Panc1 (cell line): ENCODE data around the gene KCNH5. TPM values are rescaled to one million over a fixed set of nuclear protein-coding genes. Genes with fewer than 3 reads are reported as not detected.

Experiments used
- ATAC-seq: fragments of 200-7000 bp; cut with Tn5 transposase; 2 replicates; pipeline ENCODE4 v1.9.1; 2020; ENCODE audit warnings: mild to moderate bottlenecking, moderate library complexity
- BruUV-seq: library from RNA; stranded (reverse); fragments of 400-500 nt; replicated peaks from 2 replicates; lab custom pipeline; 2021; lab: Mats Ljungman, UMichigan
- CTCF ChIA-PET: fragments of 300-600 bp; sonication (Branson Sonifier 250); formaldehyde crosslinking; loops from one replicate; lab custom pipeline; 2022; ENCODE audit warnings: antibody characterized with exemption; lab: Charles Lee
- POLR2A ChIA-PET: fragments of 300-600 bp; sonication (Branson Sonifier 250); formaldehyde crosslinking; loops from one replicate; lab custom pipeline; 2022; ENCODE audit warnings: antibody characterized with exemption; lab: Charles Lee
- DNase-seq: peaks from one replicate; pipeline ENCODE4 v3.0.0-alpha.2; 2010; ENCODE audit warnings: low read depth, low spot score
- H3K27ac ChIP-seq: 2 replicates; pipeline ENCODE4 v1.5.1; 2011; ENCODE audit warnings: mild to moderate bottlenecking, low read length, inconsistent platforms
- H3K27me3 ChIP-seq: fragments of 200-500 bp; sonication (Bioruptor generic); 2 replicates; pipeline ENCODE4 v1.6.0; 2014; ENCODE audit warnings: low read length, inconsistent platforms; ENCODE audit not compliant: control insufficient read depth, insufficient read depth
- H3K36me3 ChIP-seq: fragments of 200-500 bp; sonication (Bioruptor generic); 2 replicates; pipeline ENCODE4 v1.5.1; 2014; ENCODE audit warnings: inconsistent platforms, mild to moderate bottlenecking, low read length, moderate library complexity; ENCODE audit not compliant: control insufficient read depth, insufficient read depth
- H3K4me1 ChIP-seq: 2 replicates; pipeline ENCODE4 v1.5.1; 2011; ENCODE audit warnings: inconsistent platforms, mild to moderate bottlenecking, low read length, moderate library complexity; ENCODE audit not compliant: control insufficient read depth, insufficient read depth
- H3K4me3 ChIP-seq, 2 experiments: 2 replicates each; pipeline ENCODE4 v1.5.1; 2011 to 2012; ENCODE audit warnings: low read depth in 2 of 2, low read length in 2 of 2, mild to moderate bottlenecking in 2 of 2, inconsistent platforms in 1 of 2, moderate library complexity in 1 of 2
- H3K9me3 ChIP-seq: fragments of 200-500 bp; sonication (Bioruptor generic); 2 replicates; pipeline ENCODE4 v1.5.1; 2014; ENCODE audit warnings: low read depth, mild to moderate bottlenecking, inconsistent platforms, low read length, moderate library complexity; ENCODE audit not compliant: control insufficient read depth, insufficient read depth
- POLR2AphosphoS5 ChIP-seq: IDR thresholded peaks from 2 replicates; pipeline ENCODE4 v1.6.1; 2012; ENCODE audit warnings: mild to moderate bottlenecking, low read depth, low read length, moderate library complexity
- SIN3A ChIP-seq: IDR thresholded peaks from 2 replicates; pipeline ENCODE4 v1.6.1; 2012; ENCODE audit warnings: low read depth, mild to moderate bottlenecking, low read length, moderate library complexity, borderline replicate concordance; ENCODE audit not compliant: insufficient read depth
- TCF7L2 ChIP-seq: IDR thresholded peaks from 2 replicates; pipeline ENCODE4 v1.6.1; 2011; ENCODE audit warnings: mild to moderate bottlenecking, low read depth, low read length, inconsistent platforms
- in situ Hi-C: cut with HindIII; loops from 2 replicates; pipeline ENCODE4 v1.10.0; 2016; ENCODE audit warnings: low sequenced_read_pairs, low pct_unique_long_range_greater_than_20kb
- intact Hi-C: fragments of 100-400 bp; cut with micrococcal nuclease; formaldehyde crosslinking; loops from one replicate; pipeline ENCODE4 v1.10.0; 2022; ENCODE audit not compliant: unreplicated experiment
- total RNA-seq: library from RNA; stranded (reverse); gene quantifications from one replicate; pipeline ENCODE4 v1.2.1, GENCODE V29; 2021; ENCODE audit not compliant: unreplicated experiment
- TF ChIP-seq, protein P1 (sequence below), 2 experiments: IDR thresholded peaks; 2 replicates each; pipeline ENCODE4 v1.6.1; 2011 to 2012; ENCODE audit warnings: low read depth in 2 of 2, control low read depth in 1 of 2, low read length in 1 of 2, mild to moderate bottlenecking in 1 of 2, moderate library complexity in 1 of 2; ENCODE audit not compliant: insufficient read depth in 1 of 2
- TF ChIP-seq, protein P2 (sequence below): fragments of 450-650 bp; IDR thresholded peaks from 2 replicates; pipeline ENCODE4 v1.5.1; 2017; ENCODE audit warnings: mild to moderate bottlenecking

Gene KCNH5
- total RNA-seq, 1 experiment from 2014 or later: not detected

DNA sequence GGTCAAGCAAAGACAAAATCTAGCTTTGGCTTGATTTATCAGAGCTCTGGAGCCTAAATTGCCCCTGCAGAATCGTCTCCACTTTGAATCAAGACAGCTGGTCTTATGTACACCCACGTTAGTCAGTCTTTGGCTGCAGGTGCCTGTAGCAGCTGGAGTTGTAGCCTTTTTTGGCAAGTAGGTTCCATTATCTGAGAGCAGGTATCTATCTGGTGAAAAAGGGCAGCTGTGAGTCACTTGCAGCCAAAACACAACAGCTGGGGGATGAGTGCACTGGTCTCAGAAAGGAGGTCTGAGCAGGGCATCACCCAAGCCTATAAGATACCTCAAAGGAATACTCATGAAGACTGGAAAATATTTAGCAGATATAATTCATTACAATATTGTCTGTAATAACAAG lies 43.6 kb upstream of the KCNH5 start:
- TF ChIP-seq, protein P1, sequence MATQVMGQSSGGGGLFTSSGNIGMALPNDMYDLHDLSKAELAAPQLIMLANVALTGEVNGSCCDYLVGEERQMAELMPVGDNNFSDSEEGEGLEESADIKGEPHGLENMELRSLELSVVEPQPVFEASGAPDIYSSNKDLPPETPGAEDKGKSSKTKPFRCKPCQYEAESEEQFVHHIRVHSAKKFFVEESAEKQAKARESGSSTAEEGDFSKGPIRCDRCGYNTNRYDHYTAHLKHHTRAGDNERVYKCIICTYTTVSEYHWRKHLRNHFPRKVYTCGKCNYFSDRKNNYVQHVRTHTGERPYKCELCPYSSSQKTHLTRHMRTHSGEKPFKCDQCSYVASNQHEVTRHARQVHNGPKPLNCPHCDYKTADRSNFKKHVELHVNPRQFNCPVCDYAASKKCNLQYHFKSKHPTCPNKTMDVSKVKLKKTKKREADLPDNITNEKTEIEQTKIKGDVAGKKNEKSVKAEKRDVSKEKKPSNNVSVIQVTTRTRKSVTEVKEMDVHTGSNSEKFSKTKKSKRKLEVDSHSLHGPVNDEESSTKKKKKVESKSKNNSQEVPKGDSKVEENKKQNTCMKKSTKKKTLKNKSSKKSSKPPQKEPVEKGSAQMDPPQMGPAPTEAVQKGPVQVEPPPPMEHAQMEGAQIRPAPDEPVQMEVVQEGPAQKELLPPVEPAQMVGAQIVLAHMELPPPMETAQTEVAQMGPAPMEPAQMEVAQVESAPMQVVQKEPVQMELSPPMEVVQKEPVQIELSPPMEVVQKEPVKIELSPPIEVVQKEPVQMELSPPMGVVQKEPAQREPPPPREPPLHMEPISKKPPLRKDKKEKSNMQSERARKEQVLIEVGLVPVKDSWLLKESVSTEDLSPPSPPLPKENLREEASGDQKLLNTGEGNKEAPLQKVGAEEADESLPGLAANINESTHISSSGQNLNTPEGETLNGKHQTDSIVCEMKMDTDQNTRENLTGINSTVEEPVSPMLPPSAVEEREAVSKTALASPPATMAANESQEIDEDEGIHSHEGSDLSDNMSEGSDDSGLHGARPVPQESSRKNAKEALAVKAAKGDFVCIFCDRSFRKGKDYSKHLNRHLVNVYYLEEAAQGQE (IDR thresholded peaks at IDR 0.05; ENCODE audit: insufficient read depth in 1 of 2, low read depth in 2 of 2, low read length in 1 of 2): no peak
- TF ChIP-seq, protein P2, sequence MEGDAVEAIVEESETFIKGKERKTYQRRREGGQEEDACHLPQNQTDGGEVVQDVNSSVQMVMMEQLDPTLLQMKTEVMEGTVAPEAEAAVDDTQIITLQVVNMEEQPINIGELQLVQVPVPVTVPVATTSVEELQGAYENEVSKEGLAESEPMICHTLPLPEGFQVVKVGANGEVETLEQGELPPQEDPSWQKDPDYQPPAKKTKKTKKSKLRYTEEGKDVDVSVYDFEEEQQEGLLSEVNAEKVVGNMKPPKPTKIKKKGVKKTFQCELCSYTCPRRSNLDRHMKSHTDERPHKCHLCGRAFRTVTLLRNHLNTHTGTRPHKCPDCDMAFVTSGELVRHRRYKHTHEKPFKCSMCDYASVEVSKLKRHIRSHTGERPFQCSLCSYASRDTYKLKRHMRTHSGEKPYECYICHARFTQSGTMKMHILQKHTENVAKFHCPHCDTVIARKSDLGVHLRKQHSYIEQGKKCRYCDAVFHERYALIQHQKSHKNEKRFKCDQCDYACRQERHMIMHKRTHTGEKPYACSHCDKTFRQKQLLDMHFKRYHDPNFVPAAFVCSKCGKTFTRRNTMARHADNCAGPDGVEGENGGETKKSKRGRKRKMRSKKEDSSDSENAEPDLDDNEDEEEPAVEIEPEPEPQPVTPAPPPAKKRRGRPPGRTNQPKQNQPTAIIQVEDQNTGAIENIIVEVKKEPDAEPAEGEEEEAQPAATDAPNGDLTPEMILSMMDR: no peak
- TF ChIP-seq TCF7L2 (no peak), POLR2AphosphoS5 (no peak), SIN3A (no peak)
- ChIA-PET CTCF (no interaction called here), POLR2A (interaction anchor here (0.7 kb wide), 1 partner anchor 929 kb away, joined by 5 read pairs; no protein-coding TSS in a partner anchor)
- H3K4me3 ChIP-seq: no peak overlapping the region
- in situ Hi-C loops: no loop called here
- H3K4me1 ChIP-seq: no peaks in the 10 kb centered on the region
- no TSS peak for BruUV-seq
- ATAC-seq: no peak
- no peaks in the 10 kb centered on the region for H3K27me3 ChIP-seq
- no peak overlapping the region for H3K27ac ChIP-seq
- intact Hi-C loops: no loop called here
- DNase-seq: no peak
- H3K9me3 ChIP-seq: no peaks in the 10 kb centered on the region
- H3K36me3 ChIP-seq: no peaks in the 10 kb centered on the region

DNA sequence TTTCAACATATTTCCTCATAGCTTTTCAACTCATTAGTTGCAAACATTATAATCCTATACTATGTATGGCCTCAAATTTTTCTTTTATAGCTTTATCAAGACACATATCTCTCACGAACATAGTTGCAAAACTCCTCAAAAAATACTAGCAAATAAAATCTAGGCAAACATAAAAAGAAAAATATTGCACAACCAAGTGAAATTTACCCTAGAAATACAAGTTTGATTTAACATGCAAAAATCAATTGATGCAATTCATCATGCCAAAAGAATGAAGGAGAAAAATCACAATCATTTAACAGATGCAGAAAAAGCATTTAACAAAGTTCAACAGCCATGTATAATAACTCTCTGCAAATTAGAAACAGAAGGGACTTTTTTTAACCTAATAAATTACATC lies 33.3 kb upstream of the KCNH5 start:
- no peak for TF ChIP-seq POLR2AphosphoS5
- no peak for ATAC-seq
- H3K27ac ChIP-seq: no peak overlapping the region

DNA sequence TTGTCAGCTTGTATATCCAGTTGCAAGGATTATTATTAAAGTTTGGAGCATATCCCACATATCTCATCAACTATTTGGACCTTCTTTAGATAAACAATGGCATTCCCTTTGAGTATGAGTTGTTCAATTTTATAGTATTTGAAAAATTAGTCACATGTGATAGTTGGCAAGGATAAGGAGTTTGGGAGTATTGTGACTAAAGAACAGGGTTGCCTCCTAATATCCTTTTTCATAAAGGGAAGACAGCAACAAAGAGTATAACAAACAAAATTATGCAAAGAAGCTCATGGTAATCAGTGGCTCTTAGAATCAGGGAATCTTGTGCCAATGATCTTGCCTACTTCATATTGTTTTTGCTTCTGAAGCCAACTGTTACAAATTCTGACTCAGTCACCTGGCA lies 31.2 kb upstream of the KCNH5 start:
- no peak overlapping the region for H3K27ac ChIP-seq
- no peaks in the 10 kb centered on the region for H3K4me1 ChIP-seq
- intact Hi-C loops (no loop called here), in situ Hi-C loops (no loop called here)
- no peaks in the 10 kb centered on the region for H3K27me3 ChIP-seq
- no peak overlapping the region for H3K4me3 ChIP-seq
- no peaks in the 10 kb centered on the region for H3K36me3 ChIP-seq
- ATAC-seq (no peak), DNase-seq (no peak)
- TF ChIP-seq POLR2AphosphoS5 (no peak), TCF7L2 (no peak), SIN3A (no peak)
- TF ChIP-seq, protein P2: no peak
- TF ChIP-seq, protein P1 (IDR thresholded peaks at IDR 0.05; ENCODE audit: insufficient read depth in 1 of 2, low read depth in 2 of 2, low read length in 1 of 2): no peak
- BruUV-seq: no TSS peak
- no peaks in the 10 kb centered on the region for H3K9me3 ChIP-seq
- POLR2A ChIA-PET: no interaction called here
- CTCF ChIA-PET: no interaction called here

More for the DNA sequence above, 33.3 kb upstream of the KCNH5 start:
- H3K27me3 ChIP-seq: no peaks in the 10 kb centered on the region
- ChIA-PET POLR2A (no interaction called here), CTCF (no interaction called here)
- H3K4me3 ChIP-seq: no peak overlapping the region
- in situ Hi-C loops: no loop called here
- no peaks in the 10 kb centered on the region for H3K36me3 ChIP-seq
- H3K9me3 ChIP-seq: no peaks in the 10 kb centered on the region
- intact Hi-C loops: no loop called here
- H3K4me1 ChIP-seq: no peaks in the 10 kb centered on the region
- BruUV-seq: no TSS peak
- no peak for DNase-seq
